ENCODE measurements around the gene ZNF80. TPM values are rescaled to one million over a fixed set of nuclear protein-coding genes. Genes with fewer than 3 reads are reported as not detected.

The ZNF80 gene
- not detected in 5 replicates for total RNA-seq (2022; extraction: Qiagen RNA extraction)

GRCh38 chr3:114237478-114237877 is at the start of gene ZNF80:
ZNF80 (minus strand) TSS chr3:114237578; CDS start chr3:114237074, 504 bp downstream.

Other genes starting within 250 kb of the ZNF80 start
- gene CCDC191, start 181.1 kb downstream of the ZNF80 start, total RNA-seq (2022; extraction: Qiagen RNA extraction) = 1.4 to 2.4 TPM (median 1.5 TPM) in 5 replicates
- gene QTRT2, start 180.8 kb downstream of the ZNF80 start, total RNA-seq (2022; extraction: Qiagen RNA extraction) = 20.0 to 29.6 TPM (median 21.2 TPM) in 5 replicates
- gene DRD3, start 58.5 kb downstream of the ZNF80 start, total RNA-seq (2022; extraction: Qiagen RNA extraction) = not detected in 5 replicates
- not detected in 5 replicates for gene TIGIT, start 56.5 kb upstream of the ZNF80 start, total RNA-seq (2022; extraction: Qiagen RNA extraction)